Endometrium (tissue), 2 donors: ENCODE measurements around the gene GABPB2.
A peak's percentile ranks its signal among the peaks of the same experiment; 100 is the strongest.

Experiments used
- FAIRE-seq: peaks from 2 replicates; lab custom pipeline; 2012; peaks lifted over from hg19 to GRCh38; lab: Jason Lieb, UNC
- donor health status: control.
- donor health status: control.

The GABPB2 gene

GRCh38 chr1:151165281-151165737, 94.7 kb downstream of the GABPB2 start:
- FAIRE-seq: no peak

GRCh38 chr1:151165738-151166504, 95.4 kb downstream of the GABPB2 start, which contains the start of the genes LYSMD1 and SCNM1:
LYSMD1 (minus strand) TSS chr1:151165902; CDS start chr1:151165258, 644 bp downstream.
SCNM1 (plus strand) TSS chr1:151166144; CDS start chr1:151166153, 9 bp downstream.
- FAIRE-seq: peak; percentile 98

- FAIRE-seq: no peak
Measured at GRCh38 chr1:151166505-151166956, 96.0 kb downstream of the GABPB2 start.

- FAIRE-seq: no peak
Measured at GRCh38 chr1:151167116-151167515, 96.6 kb downstream of the GABPB2 start.

GRCh38 chr1:151171190-151171589, 100.6 kb downstream of the GABPB2 start:
- FAIRE-seq: no peak
